Progenitor cell of endocrine pancreas (in vitro differentiated cells): Measurements from ENCODE around the gene MACROD1. TPM values are rescaled to one million over a fixed set of nuclear protein-coding genes. Genes with fewer than 3 reads are reported as not detected.

ENCODE experiments used
- DNase-seq: peaks from one replicate; pipeline ENCODE4 v3.0.0; 2021; ENCODE audit warnings: low spot score; ENCODE audit not compliant: unreplicated experiment
- H3K27ac Mint-ChIP-seq: 2 replicates; pipeline ENCODE4 v1.8.0; 2021; ENCODE audit warnings: mild to moderate bottlenecking, moderate library complexity, mixed read lengths
- H3K27me3 Mint-ChIP-seq: 2 replicates; pipeline ENCODE4 v1.8.0; 2021; ENCODE audit warnings: mixed read lengths
- H3K36me3 Mint-ChIP-seq: 2 replicates; pipeline ENCODE4 v1.8.0; 2022; ENCODE audit warnings: mixed read lengths; ENCODE audit not compliant: insufficient read depth
- H3K4me1 Mint-ChIP-seq: 2 replicates; pipeline ENCODE4 v1.8.0; 2021; ENCODE audit warnings: low read depth, mixed read lengths
- H3K4me3 Mint-ChIP-seq: 2 replicates; pipeline ENCODE4 v1.8.0; 2021; ENCODE audit warnings: low read depth, mild to moderate bottlenecking, moderate library complexity, mixed read lengths
- H3K9me3 Mint-ChIP-seq: 2 replicates; pipeline ENCODE4 v1.8.0; 2021; ENCODE audit warnings: low read depth, mixed read lengths
- total RNA-seq: library from RNA; stranded (reverse); gene quantifications from 2 replicates; pipeline ENCODE4 v1.2.1, GENCODE V29; 2021
- TF ChIP-seq, protein P1 (sequence below): fragments of 200-600 bp; sonication (generic); IDR thresholded peaks from one replicate; pipeline ENCODE4 v1.5.0; 2021; ENCODE audit warnings: antibody characterized with exemption, mild to moderate bottlenecking; ENCODE audit not compliant: unreplicated experiment

Gene MACROD1
- total RNA-seq, 1 donor from 2014 or later = 28.0 TPM

DNA sequence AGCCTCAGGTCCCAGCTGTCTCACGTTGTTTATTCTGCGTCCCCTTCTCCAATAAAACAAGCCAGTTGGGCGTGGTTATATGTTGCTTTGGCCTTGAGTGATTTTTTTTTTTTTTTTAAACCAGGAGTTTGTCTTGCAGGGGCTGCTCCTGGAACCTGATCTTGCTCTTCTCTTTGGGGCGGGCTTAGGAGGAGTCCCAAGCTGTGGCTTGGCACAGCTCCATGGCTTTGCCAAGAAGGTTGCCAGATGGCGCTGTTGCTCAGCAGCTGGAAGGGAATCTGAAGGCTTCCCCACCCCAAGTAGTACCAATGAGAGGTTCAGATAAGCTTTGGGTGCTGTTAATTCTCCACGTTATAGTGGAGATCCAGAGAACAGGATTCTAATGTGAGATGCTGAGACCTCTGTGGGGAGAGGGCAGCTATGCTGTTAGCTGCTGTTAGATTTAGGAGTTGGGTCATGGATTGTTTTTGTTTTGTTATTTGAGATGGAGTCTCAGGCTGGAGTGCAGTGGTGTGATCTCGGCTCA lies 38.6 kb upstream of the MACROD1 start:
- DNase-seq = no peak
- Mint-ChIP-seq H3K9me3 (no peaks in the 10 kb centered on the region), H3K4me1 (no peaks in the 10 kb centered on the region), H3K27ac (peak overlapping the region; percentile 83), H3K4me3 (no peak overlapping the region), H3K36me3 (peaks cover 26% of the 10 kb centered on the region), H3K27me3 (no peaks in the 10 kb centered on the region)
- TF ChIP-seq, protein P1, sequence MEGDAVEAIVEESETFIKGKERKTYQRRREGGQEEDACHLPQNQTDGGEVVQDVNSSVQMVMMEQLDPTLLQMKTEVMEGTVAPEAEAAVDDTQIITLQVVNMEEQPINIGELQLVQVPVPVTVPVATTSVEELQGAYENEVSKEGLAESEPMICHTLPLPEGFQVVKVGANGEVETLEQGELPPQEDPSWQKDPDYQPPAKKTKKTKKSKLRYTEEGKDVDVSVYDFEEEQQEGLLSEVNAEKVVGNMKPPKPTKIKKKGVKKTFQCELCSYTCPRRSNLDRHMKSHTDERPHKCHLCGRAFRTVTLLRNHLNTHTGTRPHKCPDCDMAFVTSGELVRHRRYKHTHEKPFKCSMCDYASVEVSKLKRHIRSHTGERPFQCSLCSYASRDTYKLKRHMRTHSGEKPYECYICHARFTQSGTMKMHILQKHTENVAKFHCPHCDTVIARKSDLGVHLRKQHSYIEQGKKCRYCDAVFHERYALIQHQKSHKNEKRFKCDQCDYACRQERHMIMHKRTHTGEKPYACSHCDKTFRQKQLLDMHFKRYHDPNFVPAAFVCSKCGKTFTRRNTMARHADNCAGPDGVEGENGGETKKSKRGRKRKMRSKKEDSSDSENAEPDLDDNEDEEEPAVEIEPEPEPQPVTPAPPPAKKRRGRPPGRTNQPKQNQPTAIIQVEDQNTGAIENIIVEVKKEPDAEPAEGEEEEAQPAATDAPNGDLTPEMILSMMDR = peak; percentile 59

DNA sequence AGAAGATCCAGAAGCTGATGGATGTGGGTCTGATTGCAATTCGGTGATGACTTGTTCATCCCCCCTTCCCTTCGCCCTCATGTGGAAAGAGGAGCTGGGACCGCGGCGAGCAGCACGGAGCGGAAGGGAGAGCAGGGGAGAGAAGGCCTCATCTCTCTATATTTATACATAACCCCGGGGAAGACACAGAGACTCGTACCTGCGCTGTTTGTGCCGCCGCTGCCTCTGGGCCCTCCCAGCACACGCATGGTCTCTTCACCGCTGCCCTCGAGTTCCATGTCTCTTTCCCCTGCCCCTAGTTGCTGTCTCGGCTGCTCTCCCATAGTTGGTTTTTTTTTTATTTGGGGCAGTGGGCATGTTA lies 38.1 kb upstream of the MACROD1 start:
- Mint-ChIP-seq H3K4me1 (no peaks in the 10 kb centered on the region), H3K36me3 (peaks cover 26% of the 10 kb centered on the region), H3K4me3 (no peak overlapping the region), H3K27me3 (no peaks in the 10 kb centered on the region), H3K9me3 (no peaks in the 10 kb centered on the region), H3K27ac (no peak overlapping the region)
- TF ChIP-seq, protein P1 = no peak
- DNase-seq = no peak

DNA sequence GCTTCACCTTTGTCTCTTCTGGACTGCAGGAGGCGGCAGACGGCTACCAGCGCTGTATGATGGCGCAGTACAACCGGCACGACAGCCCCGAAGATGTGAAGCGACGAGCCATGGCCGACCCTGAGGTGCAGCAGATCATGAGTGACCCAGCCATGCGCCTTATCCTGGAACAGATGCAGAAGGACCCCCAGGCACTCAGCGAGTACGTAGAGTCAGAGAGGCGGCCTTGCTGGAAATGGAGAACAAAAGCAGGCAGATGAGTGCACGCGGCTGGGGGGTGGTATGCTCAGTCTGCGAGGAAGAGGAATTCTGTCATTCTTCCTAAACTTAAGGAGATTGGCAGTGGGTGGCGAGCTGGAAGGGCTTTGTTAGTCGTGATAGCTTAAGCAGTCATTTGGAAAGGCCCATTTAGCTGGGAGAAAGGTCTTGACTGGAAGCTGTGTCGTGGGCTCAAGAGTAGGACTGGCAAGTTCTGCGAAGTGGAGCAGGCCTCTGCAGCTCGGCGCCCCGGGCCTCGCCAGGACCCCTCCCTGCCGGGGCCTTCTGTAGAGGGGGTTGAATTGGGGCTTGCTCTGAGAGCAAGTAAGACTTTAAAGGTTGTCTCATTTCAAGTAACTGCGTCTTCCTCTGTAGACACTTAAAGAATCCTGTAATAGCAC lies 37.6 kb upstream of the MACROD1 start:
- no peak for DNase-seq
- TF ChIP-seq, protein P1 = no peak
- Mint-ChIP-seq H3K27me3 (no peaks in the 10 kb centered on the region), H3K9me3 (no peaks in the 10 kb centered on the region), H3K4me1 (no peaks in the 10 kb centered on the region), H3K36me3 (peaks cover 26% of the 10 kb centered on the region), H3K4me3 (no peak overlapping the region), H3K27ac (no peak overlapping the region)

DNA sequence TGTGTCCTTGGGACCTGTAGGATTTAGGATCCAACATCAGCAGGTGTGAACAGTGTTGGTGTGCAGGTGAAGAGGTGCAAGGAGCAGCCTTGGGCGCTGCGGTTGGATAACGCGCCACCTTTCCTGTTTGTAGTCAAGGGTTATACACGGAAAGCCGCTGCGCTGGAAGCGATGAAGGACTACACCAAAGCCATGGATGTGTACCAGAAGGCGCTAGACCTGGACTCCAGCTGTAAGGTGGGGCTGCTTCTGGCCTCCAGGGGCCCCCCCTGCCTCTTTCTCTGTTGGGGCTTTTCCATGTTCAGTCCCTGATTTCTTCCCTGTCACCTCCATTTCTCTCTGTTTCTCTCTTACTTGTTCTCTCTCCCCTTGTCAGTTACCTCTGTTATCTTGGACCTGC lies 37.1 kb upstream of the MACROD1 start:
- TF ChIP-seq, protein P1 = no peak
- no peak overlapping the region for H3K27ac Mint-ChIP-seq
- no peaks in the 10 kb centered on the region for H3K4me1 Mint-ChIP-seq
- no peak for DNase-seq
- H3K9me3 Mint-ChIP-seq = no peaks in the 10 kb centered on the region
- no peaks in the 10 kb centered on the region for H3K27me3 Mint-ChIP-seq
- peaks cover 26% of the 10 kb centered on the region for H3K36me3 Mint-ChIP-seq
- no peak overlapping the region for H3K4me3 Mint-ChIP-seq

DNA sequence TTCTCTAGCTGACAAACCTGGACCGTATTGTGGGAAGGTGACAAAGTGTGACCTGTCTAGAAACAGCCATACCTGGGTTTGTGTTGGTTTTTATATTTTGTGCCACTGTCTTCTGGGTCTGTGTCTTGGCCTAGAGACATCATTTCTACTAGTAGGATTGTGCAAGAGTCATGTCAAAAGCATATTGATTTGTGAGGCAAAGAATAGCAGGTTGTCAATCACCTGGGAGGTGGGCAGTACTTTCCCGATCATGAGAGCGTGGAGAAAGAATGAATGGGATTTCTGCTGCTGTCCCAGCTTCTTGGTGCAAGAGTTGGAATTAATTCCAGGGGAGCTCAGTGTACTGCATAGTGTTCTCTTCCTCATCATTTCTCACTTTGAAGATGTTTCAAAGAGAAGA lies 35.6 kb upstream of the MACROD1 start:
- Mint-ChIP-seq H3K27me3 (no peaks in the 10 kb centered on the region), H3K36me3 (peaks cover 32% of the 10 kb centered on the region), H3K9me3 (no peaks in the 10 kb centered on the region), H3K27ac (no peak overlapping the region), H3K4me1 (no peaks in the 10 kb centered on the region), H3K4me3 (no peak overlapping the region)
- no peak for DNase-seq
- TF ChIP-seq, protein P1 = no peak
